Measurements from ENCODE around the gene KCNMA1. TPM values are rescaled to one million over a fixed set of nuclear protein-coding genes. Genes with fewer than 3 reads are reported as not detected.
A peak's percentile ranks its signal among the peaks of the same experiment; 100 is the strongest.

KCNMA1 gene
- total RNA-seq, 1 experiment from 2014 or later = 20.7 TPM

DNA sequence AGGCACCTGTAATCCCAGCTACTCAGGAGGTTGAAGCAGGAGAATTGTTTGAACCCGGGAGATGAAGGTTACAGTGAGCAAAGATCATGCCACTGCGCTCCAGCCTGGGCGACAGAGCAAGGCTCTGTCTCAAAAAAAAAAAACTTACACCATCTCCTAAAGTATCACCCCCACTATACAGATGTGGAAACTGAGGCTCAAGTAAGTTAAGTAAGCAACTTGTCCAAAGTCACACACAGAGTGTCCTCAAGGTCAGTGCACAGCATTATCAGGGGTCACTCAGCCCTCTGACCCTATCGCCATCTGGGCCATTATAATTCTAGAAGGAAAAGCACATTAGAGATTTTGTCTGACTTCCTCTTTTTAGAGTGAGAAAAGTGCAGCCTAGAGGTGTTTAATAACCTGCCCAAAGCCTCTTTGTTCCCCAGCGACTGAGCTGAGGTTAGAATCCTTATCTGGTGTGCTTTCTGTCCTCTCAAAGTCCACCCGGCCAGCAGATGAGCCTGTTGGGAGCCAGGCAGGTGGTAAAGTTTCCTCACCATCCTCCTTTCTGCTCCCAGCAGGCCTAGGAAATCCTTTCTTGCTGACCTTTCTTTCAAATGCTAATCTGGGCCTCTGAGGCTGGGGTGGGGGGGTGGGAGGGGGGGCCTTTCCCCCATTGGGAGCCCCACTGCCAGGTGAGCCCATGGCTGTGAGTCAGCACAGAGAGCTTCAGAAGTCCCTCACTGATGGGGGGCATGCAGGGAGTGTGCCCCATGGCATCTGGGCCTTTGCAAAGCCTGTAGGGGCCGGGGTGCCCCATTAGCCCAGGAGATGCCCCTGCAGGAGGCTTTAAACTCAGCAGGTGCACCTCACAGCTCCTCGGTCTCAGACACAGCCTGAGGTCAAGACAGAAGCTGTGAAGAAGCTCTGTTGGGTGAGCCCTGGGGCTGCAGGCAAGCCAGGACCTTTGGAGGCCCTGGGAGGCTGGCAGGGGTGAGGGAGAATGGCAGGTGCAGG, 12.0 kb upstream of the KCNMA1 start:
- ChIA-PET POLR2A (no interaction called here), CTCF (interaction anchor here (0.8 to 1.1 kb wide), 2 partner anchors 62 to 475 kb away, joined by 3 to 5 read pairs; no protein-coding TSS in a partner anchor)
- H3K4me3 ChIP-seq (ENCODE audit: low read depth, low read length) = no peak overlapping the region
- peaks cover 5% of the 10 kb centered on the region for H3K36me3 Mint-ChIP-seq (ENCODE audit: insufficient read depth, unreplicated experiment)
- H3K27me3 ChIP-seq (replicated peaks; ENCODE audit: control insufficient read depth, insufficient read depth, low read length) = no peaks in the 10 kb centered on the region
- TF ChIP-seq, protein P1, sequence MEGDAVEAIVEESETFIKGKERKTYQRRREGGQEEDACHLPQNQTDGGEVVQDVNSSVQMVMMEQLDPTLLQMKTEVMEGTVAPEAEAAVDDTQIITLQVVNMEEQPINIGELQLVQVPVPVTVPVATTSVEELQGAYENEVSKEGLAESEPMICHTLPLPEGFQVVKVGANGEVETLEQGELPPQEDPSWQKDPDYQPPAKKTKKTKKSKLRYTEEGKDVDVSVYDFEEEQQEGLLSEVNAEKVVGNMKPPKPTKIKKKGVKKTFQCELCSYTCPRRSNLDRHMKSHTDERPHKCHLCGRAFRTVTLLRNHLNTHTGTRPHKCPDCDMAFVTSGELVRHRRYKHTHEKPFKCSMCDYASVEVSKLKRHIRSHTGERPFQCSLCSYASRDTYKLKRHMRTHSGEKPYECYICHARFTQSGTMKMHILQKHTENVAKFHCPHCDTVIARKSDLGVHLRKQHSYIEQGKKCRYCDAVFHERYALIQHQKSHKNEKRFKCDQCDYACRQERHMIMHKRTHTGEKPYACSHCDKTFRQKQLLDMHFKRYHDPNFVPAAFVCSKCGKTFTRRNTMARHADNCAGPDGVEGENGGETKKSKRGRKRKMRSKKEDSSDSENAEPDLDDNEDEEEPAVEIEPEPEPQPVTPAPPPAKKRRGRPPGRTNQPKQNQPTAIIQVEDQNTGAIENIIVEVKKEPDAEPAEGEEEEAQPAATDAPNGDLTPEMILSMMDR (IDR thresholded peaks at IDR 0.05; ENCODE audit: insufficient read depth in 1 of 2, low read depth in 1 of 2, low read length in 1 of 2, severe bottlenecking in 1 of 2, unreplicated experiment in 1 of 2) = no peak
- H3K27ac Mint-ChIP-seq (ENCODE audit: unreplicated experiment) = no peak overlapping the region
- H3K9me3 ChIP-seq = peaks cover 9% of the 10 kb centered on the region; the same call in 1 of the 2 replicates
- H3K36me3 ChIP-seq (ENCODE audit: control insufficient read depth, insufficient read depth, low read length) = no peaks in the 10 kb centered on the region
- H3K27me3 Mint-ChIP-seq (ENCODE audit: insufficient read depth, unreplicated experiment) = no peaks in the 10 kb centered on the region
- no TSS peak for BruUV-seq (replicated peaks)
- H3K4me3 Mint-ChIP-seq (ENCODE audit: unreplicated experiment) = no peak overlapping the region
- H3K4me1 ChIP-seq = peaks cover 3% of the 10 kb centered on the region; the same call in 1 of the 2 replicates
- intact Hi-C loops (cut with micrococcal nuclease; ENCODE audit: unreplicated experiment) = loop anchor here (2.0 kb wide), 1 partner anchor 61 kb away; no protein-coding TSS in a partner anchor
- DNase-seq = peak; percentile 54 to 55
- H3K9me3 Mint-ChIP-seq (ENCODE audit: unreplicated experiment) = peaks cover 29% of the 10 kb centered on the region
- peaks cover 21% of the 10 kb centered on the region for H3K4me1 Mint-ChIP-seq (ENCODE audit: low read depth, unreplicated experiment)

DNA sequence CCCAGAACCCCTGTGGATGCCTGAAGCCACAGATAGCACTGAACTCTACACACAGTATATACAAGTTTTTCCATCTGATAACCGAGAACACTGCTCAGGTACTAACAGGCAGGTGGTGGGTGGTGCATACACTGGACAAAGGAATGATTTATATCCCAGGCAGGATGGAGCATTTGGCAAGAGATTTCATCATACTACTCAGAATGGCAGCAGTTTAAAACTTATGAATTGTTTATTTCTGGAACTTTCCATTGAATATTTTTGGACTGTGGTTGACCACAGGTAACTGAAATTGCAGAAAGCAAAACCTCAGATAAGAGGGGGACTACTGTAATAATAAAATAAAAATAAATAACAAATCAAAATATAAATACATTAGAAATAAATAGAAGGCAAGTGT, 10.9 kb upstream of the KCNMA1 start:
- TF ChIP-seq, protein P1 (IDR thresholded peaks at IDR 0.05; ENCODE audit: insufficient read depth in 1 of 2, low read depth in 1 of 2, low read length in 1 of 2, severe bottlenecking in 1 of 2, unreplicated experiment in 1 of 2) = no peak
- Mint-ChIP-seq H3K36me3 (ENCODE audit: insufficient read depth, unreplicated experiment) (no peaks in the 10 kb centered on the region), H3K9me3 (ENCODE audit: unreplicated experiment) (peaks cover 18% of the 10 kb centered on the region), H3K4me1 (ENCODE audit: low read depth, unreplicated experiment) (peaks cover 21% of the 10 kb centered on the region), H3K27ac (ENCODE audit: unreplicated experiment) (no peak overlapping the region), H3K27me3 (ENCODE audit: insufficient read depth, unreplicated experiment) (no peaks in the 10 kb centered on the region), H3K4me3 (ENCODE audit: unreplicated experiment) (no peak overlapping the region)
- POLR2A ChIA-PET = no interaction called here
- Histone ChIP-seq H3K4me3 (ENCODE audit: low read depth, low read length) (no peak overlapping the region), H3K27me3 (replicated peaks; ENCODE audit: control insufficient read depth, insufficient read depth, low read length) (no peaks in the 10 kb centered on the region), H3K36me3 (ENCODE audit: control insufficient read depth, insufficient read depth, low read length) (no peaks in the 10 kb centered on the region), H3K4me1 (peaks cover 3% of the 10 kb centered on the region; the same call in 1 of the 2 replicates), H3K9me3 (peaks cover 6% of the 10 kb centered on the region; the same call in 1 of the 2 replicates)
- no TSS peak for BruUV-seq (replicated peaks)
- intact Hi-C loops (cut with micrococcal nuclease; ENCODE audit: unreplicated experiment) = loop anchor here (2.0 kb wide), 1 partner anchor 62 kb away; no protein-coding TSS in a partner anchor
- DNase-seq = peak in 1 of 2 experiments; percentile 13
- CTCF ChIA-PET = interaction anchor here (0.8 kb wide), 1 partner anchor 474 kb away, joined by 3 read pairs; no protein-coding TSS in a partner anchor

DNA sequence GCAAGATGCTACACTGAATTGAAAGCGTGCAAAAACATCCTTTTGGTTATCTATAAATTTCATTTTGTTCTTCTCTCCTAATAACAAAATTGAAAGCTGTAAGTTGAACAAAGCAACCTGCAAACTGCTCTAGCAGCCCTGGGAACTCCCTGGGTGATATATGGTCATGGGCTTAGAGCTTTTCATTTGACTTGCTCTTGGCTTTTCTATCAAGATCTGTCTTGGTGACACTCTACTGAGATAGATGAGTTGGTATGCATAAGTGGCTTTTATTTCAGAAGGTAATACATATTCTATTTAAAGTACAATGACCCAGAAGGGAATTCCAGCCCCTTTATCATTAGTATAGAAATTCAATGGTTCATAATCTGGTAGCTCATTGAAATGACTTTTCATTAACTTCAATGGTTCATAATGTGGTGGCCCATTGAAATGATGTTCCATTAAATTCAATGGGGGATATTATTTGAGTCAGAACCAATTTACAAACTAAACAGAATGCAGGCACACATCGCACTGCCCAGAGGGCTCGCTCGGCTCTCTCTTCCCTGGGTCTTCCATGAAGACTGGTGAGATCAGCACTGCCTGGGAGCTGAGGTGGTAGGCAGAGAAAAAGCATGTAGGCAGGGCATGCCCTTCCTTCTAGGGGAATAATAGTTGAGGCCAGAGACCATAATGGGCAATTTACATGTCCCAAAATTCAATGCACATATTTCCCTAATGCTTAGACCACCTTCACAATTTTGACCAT, 10.1 kb upstream of the KCNMA1 start:
- no TSS peak for BruUV-seq (replicated peaks)
- TF ChIP-seq, protein P1 (IDR thresholded peaks at IDR 0.05; ENCODE audit: insufficient read depth in 1 of 2, low read depth in 1 of 2, low read length in 1 of 2, severe bottlenecking in 1 of 2, unreplicated experiment in 1 of 2) = no peak
- Mint-ChIP-seq H3K27ac (ENCODE audit: unreplicated experiment) (no peak overlapping the region), H3K27me3 (ENCODE audit: insufficient read depth, unreplicated experiment) (no peaks in the 10 kb centered on the region), H3K4me1 (ENCODE audit: low read depth, unreplicated experiment) (peaks cover 21% of the 10 kb centered on the region), H3K9me3 (ENCODE audit: unreplicated experiment) (peaks cover 10% of the 10 kb centered on the region), H3K36me3 (ENCODE audit: insufficient read depth, unreplicated experiment) (no peaks in the 10 kb centered on the region), H3K4me3 (ENCODE audit: unreplicated experiment) (no peak overlapping the region)
- H3K4me1 ChIP-seq = peaks cover 3% of the 10 kb centered on the region; the same call in 1 of the 2 replicates
- no peaks in the 10 kb centered on the region for H3K36me3 ChIP-seq (ENCODE audit: control insufficient read depth, insufficient read depth, low read length)
- CTCF ChIA-PET = no interaction called here
- intact Hi-C loops (cut with micrococcal nuclease; ENCODE audit: unreplicated experiment) = loop anchor here (2.0 kb wide), 1 partner anchor 63 kb away; no protein-coding TSS in a partner anchor
- DNase-seq = no peak
- no peak overlapping the region for H3K4me3 ChIP-seq (ENCODE audit: low read depth, low read length)
- no peaks in the 10 kb centered on the region for H3K9me3 ChIP-seq
- POLR2A ChIA-PET = no interaction called here
- H3K27me3 ChIP-seq (replicated peaks; ENCODE audit: control insufficient read depth, insufficient read depth, low read length) = no peaks in the 10 kb centered on the region
